ENCODE results near the gene KCTD17. TPM values are rescaled to one million over a fixed set of nuclear protein-coding genes. Genes with fewer than 3 reads are reported as not detected.

The KCTD17 gene
- total and polyA plus RNA-seq, 2 of the 4 experiments (the other 2 are of a cell fraction) = 28.3 to 37.3 TPM

DNA sequence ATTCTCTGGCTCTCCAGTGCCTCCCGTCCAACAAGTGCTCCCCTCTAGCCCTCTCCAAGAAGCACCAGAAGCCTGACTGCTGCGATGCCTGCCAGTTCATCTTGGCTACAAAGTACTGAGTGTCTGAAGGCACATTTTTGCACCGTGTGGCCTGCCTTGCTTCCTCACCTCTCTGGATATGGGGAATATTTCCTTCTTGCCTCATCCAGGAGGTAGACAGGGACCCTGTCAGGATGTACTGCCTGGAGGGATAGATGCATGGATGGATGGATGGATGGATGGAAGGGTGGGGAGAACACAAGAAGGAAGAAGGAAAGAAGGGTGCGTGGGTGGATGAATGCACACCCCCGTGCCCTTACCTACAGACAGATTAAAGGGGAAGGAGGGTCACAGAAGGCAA lies 27.6 kb downstream of the KCTD17 start:
- in situ Hi-C loops (cut with MboI; ENCODE audit: low sequenced_read_pairs) (no loop called here), intact Hi-C loops (cut with micrococcal nuclease) (loop anchor here (5.0 kb wide), 1 partner anchor 378 kb away; no protein-coding TSS in a partner anchor), dilution Hi-C loops (cut with HindIII; ENCODE audit: low sequenced_read_pairs, unreplicated experiment) (no loop called here)
- Histone ChIP-seq H2BK120ac (ENCODE audit: low read depth, low read length) (no peak overlapping the region), H4K8ac (ENCODE audit: low read depth in 2 of 2, low read length in 2 of 2) (no peak overlapping the region), H3K9ac (ENCODE audit: low read depth, low read length) (no peak overlapping the region), H3K36me3 (ENCODE audit: control insufficient read depth, insufficient read depth, low read length) (no peaks in the 10 kb centered on the region), H4K5ac (ENCODE audit: low read depth, low read length) (no peak overlapping the region), H2BK15ac (ENCODE audit: low read depth, low read length) (no peak overlapping the region), H4K20me1 (ENCODE audit: insufficient read depth, low read length) (no peaks in the 10 kb centered on the region), H3K4me3 (ENCODE audit: insufficient read depth, low read depth, low read length) (no peak overlapping the region), H2AFZ (replicated peaks; ENCODE audit: low read length, poor library complexity) (peak overlapping the region; percentile 81), H3K23ac (ENCODE audit: low read depth, low read length) (no peak overlapping the region), H3K4ac (ENCODE audit: low read depth, low read length) (no peak overlapping the region), H4K91ac (ENCODE audit: insufficient read depth, low read depth, low read length) (no peak overlapping the region), H3K9me3 (ENCODE audit: control insufficient read depth, insufficient read depth, low read length) (no peaks in the 10 kb centered on the region), H2AK9ac (replicated peaks; ENCODE audit: low read depth, low read length, poor library complexity) (no peak overlapping the region), H3K79me1 (ENCODE audit: low read depth in 1 of 2, low read length in 2 of 2) (no peaks in the 10 kb centered on the region), H2BK20ac (ENCODE audit: low read depth, low read length) (no peak overlapping the region), H3K18ac (ENCODE audit: low read depth, low read length) (no peak overlapping the region), H3K4me1 (ENCODE audit: control insufficient read depth, insufficient read depth, low read length) (no peaks in the 10 kb centered on the region), H3K9me1 (ENCODE audit: insufficient read depth, low read length) (no peaks in the 10 kb centered on the region), H3K56ac (ENCODE audit: extremely low read depth, insufficient read depth, low read length) (no peak overlapping the region), H3K14ac (replicated peaks; ENCODE audit: low read depth, low read length) (no peak overlapping the region), H3K27ac (ENCODE audit: insufficient read depth, low read length) (no peak overlapping the region), H2AK5ac (ENCODE audit: low read depth, low read length) (no peak overlapping the region), H3K27me3 (ENCODE audit: control insufficient read depth, insufficient read depth, low read length) (peaks cover 44% of the 10 kb centered on the region), H2BK5ac (ENCODE audit: low read depth, low read length, poor library complexity, severe bottlenecking) (no peak overlapping the region), H3K4me2 (ENCODE audit: low read depth, low read length) (no peak overlapping the region)
- WGBS, 2 experiments (ENCODE audit: extremely low coverage in 2 of 2, insufficient read length in 1 of 2) = no CpG with 5 or more reads among the region's 5 CpGs
- DNase-seq = no peak
- no peak for ATAC-seq (ENCODE audit: low read depth)
- BruUV-seq (replicated peaks) = no TSS peak
- no peak for TF ChIP-seq MAFK (IDR thresholded peaks at IDR 0.05; ENCODE audit: low read depth, low read length)
- TF ChIP-seq RCOR1 (IDR thresholded peaks at IDR 0.05; ENCODE audit: insufficient replicate concordance, low read length) = no peak
- no peak for TF ChIP-seq NFE2L2 (IDR thresholded peaks at IDR 0.05; ENCODE audit: low read depth, low read length)
- TF ChIP-seq, protein P1, sequence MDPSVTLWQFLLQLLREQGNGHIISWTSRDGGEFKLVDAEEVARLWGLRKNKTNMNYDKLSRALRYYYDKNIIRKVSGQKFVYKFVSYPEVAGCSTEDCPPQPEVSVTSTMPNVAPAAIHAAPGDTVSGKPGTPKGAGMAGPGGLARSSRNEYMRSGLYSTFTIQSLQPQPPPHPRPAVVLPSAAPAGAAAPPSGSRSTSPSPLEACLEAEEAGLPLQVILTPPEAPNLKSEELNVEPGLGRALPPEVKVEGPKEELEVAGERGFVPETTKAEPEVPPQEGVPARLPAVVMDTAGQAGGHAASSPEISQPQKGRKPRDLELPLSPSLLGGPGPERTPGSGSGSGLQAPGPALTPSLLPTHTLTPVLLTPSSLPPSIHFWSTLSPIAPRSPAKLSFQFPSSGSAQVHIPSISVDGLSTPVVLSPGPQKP (IDR thresholded peaks at IDR 0.05; ENCODE audit: borderline replicate concordance, low read depth, low read length) = no peak
- TF ChIP-seq MAZ (IDR thresholded peaks at IDR 0.05; ENCODE audit: borderline replicate concordance, low read depth, low read length) = no peak
- TF ChIP-seq RAD21 (IDR thresholded peaks at IDR 0.05; ENCODE audit: low read length) = no peak
- ChIA-PET POLR2A (ENCODE audit: unreplicated experiment) (no interaction called here), CTCF (no interaction called here)

Measured in IMR-90 (cell line).